AG04450 (cell line): ENCODE data around the gene ZCWPW1. TPM values are rescaled to one million over a fixed set of nuclear protein-coding genes. Genes with fewer than 3 reads are reported as not detected.

Experiments
- CTCF ChIA-PET: fragments of 300-600, 350-600 bp; formaldehyde crosslinking; extraction: SDS; loops from one replicate; lab custom pipeline; 2022; ENCODE audit warnings: antibody characterized with exemption, inconsistent platforms; lab: Charles Lee
- POLR2A ChIA-PET: fragments of 350-600 bp; formaldehyde crosslinking; extraction: SDS; loops from one replicate; lab custom pipeline; 2021; ENCODE audit warnings: antibody characterized with exemption, inconsistent platforms; lab: Yijun Ruan, JAX
- DNase-seq: peaks from one replicate; pipeline ENCODE4 v3.0.0-alpha.2; 2011; ENCODE audit warnings: low read depth, low spot score
- H3K27ac ChIP-seq: one replicate; pipeline ENCODE4 v1.5.1; 2012; ENCODE audit warnings: low read depth, low read length, control low read depth
- H3K27me3 ChIP-seq: one replicate; pipeline ENCODE4 v1.6.0; 2012; ENCODE audit warnings: low read length; ENCODE audit not compliant: control insufficient read depth, insufficient read depth
- H3K4me3 ChIP-seq: 2 replicates; pipeline ENCODE4 v1.5.1; 2011; ENCODE audit warnings: mild to moderate bottlenecking, low read depth, low read length, control low read depth
- H3K9me3 ChIP-seq: 2 replicates; pipeline ENCODE4 v1.5.1; 2012; ENCODE audit warnings: low read length; ENCODE audit not compliant: control insufficient read depth, insufficient read depth
- polyA minus RNA-seq: library from RNA; depleted of rRNA, polyadenylated mRNA; stranded (reverse); fragments of >200 nt; gene quantifications from 2 replicates; pipeline ENCODE4 v1.2.3, GENCODE V29; 2011; rRNA and poly(A)+ RNA removed
- polyA plus RNA-seq: library from polyadenylated mRNA; depleted of rRNA; stranded (reverse); fragments of >200 nt; gene quantifications from 2 replicates; pipeline ENCODE4 v1.2.3, GENCODE V29; 2011; rRNA removed
- TF ChIP-seq, protein P1 (sequence below): IDR thresholded peaks from 2 replicates; pipeline ENCODE4 v1.5.1; 2011; ENCODE audit warnings: low read depth, low read length, control low read depth, inconsistent platforms

ZCWPW1 gene, protein sequence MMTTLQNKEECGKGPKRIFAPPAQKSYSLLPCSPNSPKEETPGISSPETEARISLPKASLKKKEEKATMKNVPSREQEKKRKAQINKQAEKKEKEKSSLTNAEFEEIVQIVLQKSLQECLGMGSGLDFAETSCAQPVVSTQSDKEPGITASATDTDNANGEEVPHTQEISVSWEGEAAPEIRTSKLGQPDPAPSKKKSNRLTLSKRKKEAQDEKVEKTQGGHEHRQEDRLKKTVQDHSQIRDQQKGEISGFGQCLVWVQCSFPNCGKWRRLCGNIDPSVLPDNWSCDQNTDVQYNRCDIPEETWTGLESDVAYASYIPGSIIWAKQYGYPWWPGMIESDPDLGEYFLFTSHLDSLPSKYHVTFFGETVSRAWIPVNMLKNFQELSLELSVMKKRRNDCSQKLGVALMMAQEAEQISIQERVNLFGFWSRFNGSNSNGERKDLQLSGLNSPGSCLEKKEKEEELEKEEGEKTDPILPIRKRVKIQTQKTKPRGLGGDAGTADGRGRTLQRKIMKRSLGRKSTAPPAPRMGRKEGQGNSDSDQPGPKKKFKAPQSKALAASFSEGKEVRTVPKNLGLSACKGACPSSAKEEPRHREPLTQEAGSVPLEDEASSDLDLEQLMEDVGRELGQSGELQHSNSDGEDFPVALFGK
- polyA plus RNA-seq (0.89 and 1.5 TPM in 2 replicates), polyA minus RNA-seq (0.83 and 0.97 TPM in 2 replicates)

DNA sequence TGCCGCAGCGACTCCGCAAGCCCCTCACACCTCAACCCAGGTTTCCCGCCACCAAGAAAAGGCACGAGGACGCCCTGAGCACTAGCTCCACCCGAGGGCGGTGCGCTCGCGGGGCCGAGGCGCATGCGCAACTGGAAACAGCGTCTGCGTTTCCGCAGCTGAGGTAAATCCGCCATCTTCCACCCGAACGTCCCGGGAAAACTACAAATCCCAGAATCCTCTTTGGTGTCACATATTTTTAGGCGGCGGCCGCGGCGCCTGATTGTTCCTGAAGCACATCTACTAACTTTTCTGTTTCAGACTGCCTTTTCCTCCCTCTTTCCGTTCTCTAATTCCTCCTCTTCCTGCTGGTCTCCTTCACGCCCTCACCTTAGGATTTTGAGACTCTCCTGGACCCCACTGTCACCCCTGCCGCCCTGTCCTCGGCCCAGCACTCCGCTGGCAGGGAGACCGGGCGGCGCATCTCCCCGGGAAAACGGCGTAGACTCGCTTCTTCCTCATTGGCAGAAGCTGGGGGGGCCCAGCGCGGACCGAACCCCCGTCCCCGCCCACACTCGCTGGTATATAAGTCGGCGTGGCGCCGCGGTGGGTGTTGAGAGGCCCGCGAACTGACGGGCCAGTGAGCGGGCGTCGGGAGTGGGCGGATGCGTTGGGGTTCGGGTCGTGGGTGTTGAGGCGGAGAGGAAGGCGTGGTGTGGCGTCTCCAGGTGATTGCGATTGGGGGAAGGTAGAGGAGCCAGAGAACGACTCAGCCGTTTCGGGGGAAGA is at the start of gene ZCWPW1:
ZCWPW1 (minus strand) TSS at position 505 of the 768 bp plus-strand sequence. CDS start 8,054 bp downstream, outside the sequence.
- DNase-seq = peak; percentile 95
- H3K4me3 ChIP-seq = peak within 1 kb of the TSS; percentile 86
- POLR2A ChIA-PET = interaction anchor here (0.6 to 2.0 kb wide), 35 partner anchors 8 to 870 kb away, joined by 3 to 20 read pairs (median 5); partner anchors contain the start of genes AP4M1, FBXO24, GNB2 and LAMTOR4

DNA sequence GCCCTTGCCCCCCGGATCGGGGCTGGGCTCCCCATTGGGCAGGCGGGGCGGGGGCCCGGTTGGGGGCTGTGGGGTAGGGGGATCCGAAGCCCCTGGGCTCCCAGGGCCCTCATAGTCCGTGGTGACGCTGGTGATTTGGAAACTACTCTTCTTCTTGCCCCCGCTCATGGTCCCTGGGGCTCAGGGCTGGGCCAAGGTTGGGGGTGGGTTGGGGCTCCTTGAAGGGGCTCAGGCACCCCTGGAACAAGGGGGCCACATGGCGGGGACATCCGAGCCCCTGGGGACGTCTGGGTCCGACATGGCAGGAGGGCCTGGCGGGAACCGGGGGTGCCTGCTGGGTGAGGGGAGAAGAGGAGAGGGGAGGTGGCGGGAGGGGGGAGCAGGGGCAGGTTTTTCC is 49.4 kb upstream of the ZCWPW1 start:
- peak overlapping the region; percentile 94 for H3K4me3 ChIP-seq
- CTCF ChIA-PET = interaction anchor here (1.5 to 2.0 kb wide), 2 partner anchors 9 to 12 kb away, joined by 3 to 7 read pairs; no protein-coding TSS in a partner anchor
- TF ChIP-seq, protein P1, sequence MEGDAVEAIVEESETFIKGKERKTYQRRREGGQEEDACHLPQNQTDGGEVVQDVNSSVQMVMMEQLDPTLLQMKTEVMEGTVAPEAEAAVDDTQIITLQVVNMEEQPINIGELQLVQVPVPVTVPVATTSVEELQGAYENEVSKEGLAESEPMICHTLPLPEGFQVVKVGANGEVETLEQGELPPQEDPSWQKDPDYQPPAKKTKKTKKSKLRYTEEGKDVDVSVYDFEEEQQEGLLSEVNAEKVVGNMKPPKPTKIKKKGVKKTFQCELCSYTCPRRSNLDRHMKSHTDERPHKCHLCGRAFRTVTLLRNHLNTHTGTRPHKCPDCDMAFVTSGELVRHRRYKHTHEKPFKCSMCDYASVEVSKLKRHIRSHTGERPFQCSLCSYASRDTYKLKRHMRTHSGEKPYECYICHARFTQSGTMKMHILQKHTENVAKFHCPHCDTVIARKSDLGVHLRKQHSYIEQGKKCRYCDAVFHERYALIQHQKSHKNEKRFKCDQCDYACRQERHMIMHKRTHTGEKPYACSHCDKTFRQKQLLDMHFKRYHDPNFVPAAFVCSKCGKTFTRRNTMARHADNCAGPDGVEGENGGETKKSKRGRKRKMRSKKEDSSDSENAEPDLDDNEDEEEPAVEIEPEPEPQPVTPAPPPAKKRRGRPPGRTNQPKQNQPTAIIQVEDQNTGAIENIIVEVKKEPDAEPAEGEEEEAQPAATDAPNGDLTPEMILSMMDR = no peak
- POLR2A ChIA-PET = interaction anchor here (0.6 to 2.2 kb wide), 6 partner anchors 12 to 108 kb away, joined by 3 to 15 read pairs (median 4); partner anchors contain the start of genes FBXO24, LRCH4 and ZCWPW1
- peaks cover 5% of the 10 kb centered on the region; the same call in 1 of the 2 replicates for H3K9me3 ChIP-seq
- no peaks in the 10 kb centered on the region for H3K27me3 ChIP-seq
- DNase-seq = no peak
- H3K27ac ChIP-seq = no peak overlapping the region

More for the DNA sequence above, at the start of gene ZCWPW1:
- TF ChIP-seq, protein P1 = 0 out of 2 replicates have a peak, but pooled peaks have one; percentile 9
- Histone ChIP-seq H3K9me3 (peaks cover 5% of the 10 kb centered on the region; the same call in 1 of the 2 replicates), H3K27ac (peak within 1 kb of the TSS; percentile 100), H3K27me3 (no peaks in the 10 kb centered on the region)
- CTCF ChIA-PET = interaction anchor here (0.9 to 1.5 kb wide), 4 partner anchors 20 to 41 kb away, joined by 3 to 4 read pairs (median 4); no protein-coding TSS in a partner anchor

DNA sequence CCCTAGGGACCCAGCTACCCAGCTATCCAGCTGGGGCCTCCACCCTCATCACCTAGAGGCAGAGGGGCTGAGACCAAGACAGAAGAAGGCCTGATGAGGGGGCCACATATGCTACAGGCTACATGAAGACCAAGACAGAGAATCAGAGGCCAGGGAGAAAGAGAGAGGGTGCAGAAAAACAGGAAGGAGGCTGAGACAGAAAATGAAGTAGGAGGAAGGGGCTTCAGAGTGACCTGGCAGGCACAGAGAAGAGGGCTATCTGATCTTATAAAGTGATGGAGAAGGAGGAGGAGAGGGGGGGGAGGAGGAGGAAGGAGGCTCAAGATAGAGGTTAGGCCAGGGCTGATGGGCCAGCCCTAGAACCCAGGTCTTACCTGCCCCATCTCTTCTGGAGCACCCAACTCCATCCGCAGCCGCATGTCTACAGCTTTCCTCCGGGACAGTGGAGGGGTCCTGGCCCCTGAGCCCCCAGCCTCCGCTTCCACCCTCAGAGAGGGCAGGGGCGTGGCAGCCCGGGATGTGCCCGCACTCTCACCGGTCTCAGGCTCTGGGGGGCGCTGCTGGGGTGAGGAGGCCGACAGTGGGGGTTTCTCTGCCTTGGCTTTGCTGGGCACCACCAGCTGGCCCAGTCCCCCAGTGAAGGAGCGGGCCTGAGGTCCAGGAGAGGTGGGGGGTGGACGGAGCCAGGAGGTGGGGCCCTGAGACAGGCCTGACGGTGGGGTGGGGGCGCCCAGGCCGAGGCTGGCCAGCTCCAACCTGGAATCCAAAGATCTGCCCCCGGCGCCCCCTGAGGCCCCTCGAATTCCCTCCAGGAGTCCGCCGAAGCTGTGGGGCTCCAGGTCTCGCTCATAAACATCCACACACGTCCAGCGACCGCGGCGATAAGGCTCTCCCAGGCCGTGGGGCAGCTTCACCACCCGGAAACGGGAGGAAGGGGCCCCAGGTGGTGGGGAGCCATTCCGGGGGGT is 48.7 kb upstream of the ZCWPW1 start:
- peak overlapping the region; percentile 94 for H3K4me3 ChIP-seq
- no peak overlapping the region for H3K27ac ChIP-seq
- no peaks in the 10 kb centered on the region for H3K27me3 ChIP-seq
- ChIA-PET CTCF (interaction anchor here (0.5 to 3.4 kb wide), 7 partner anchors 8 to 362 kb away, joined by 3 to 15 read pairs (median 4); no protein-coding TSS in a partner anchor), POLR2A (interaction anchor here (0.6 to 2.2 kb wide), 6 partner anchors 11 to 109 kb away, joined by 3 to 15 read pairs (median 6); partner anchors contain the start of genes FBXO24, LRCH4 and ZCWPW1)
- peaks cover 5% of the 10 kb centered on the region; the same call in 1 of the 2 replicates for H3K9me3 ChIP-seq
- TF ChIP-seq, protein P1 = peak; percentile 30; the same call in 1 of the 2 replicates
- no peak for DNase-seq
